Vagina (tissue), 2 donors: ENCODE results near the gene OXCT2. TPM values are rescaled to one million over a fixed set of nuclear protein-coding genes. Genes with fewer than 3 reads are reported as not detected.

Experiments
- DNase-seq, 2 donors: peaks; one replicate each; pipeline ENCODE4 v3.0.0-alpha.2; 2017; ENCODE audit errors: extremely low spot score in 2 of 2
- H3K27ac ChIP-seq: fragments of 200-600 bp; sonication (generic); one replicate; pipeline ENCODE4 v1.5.1; 2019
- H3K27me3 ChIP-seq: fragments of 200-600 bp; sonication (generic); one replicate; pipeline ENCODE4 v1.5.1; 2019
- H3K36me3 ChIP-seq, 2 donors: fragments of 200-600 bp; sonication (generic); one replicate each; pipeline ENCODE4 v1.5.1; 2017 to 2019
- H3K4me1 ChIP-seq: fragments of 200-600 bp; sonication (generic); one replicate; pipeline ENCODE4 v1.5.1; 2019
- H3K4me3 ChIP-seq, 2 donors: fragments of 200-600 bp; sonication (generic); 1 replicate in 1 of 2; 2 replicates in 1 of 2; pipeline ENCODE4 v1.5.1; 2016 to 2019
- H3K9me3 ChIP-seq: fragments of 200-600 bp; sonication (generic); one replicate; pipeline ENCODE4 v1.5.1; 2019
- CTCF ChIP-seq, 3 experiments: fragments of 450-650 bp in 2 of 3; fragments of 200-600 bp in 1 of 3; sonication (generic) in 1 of 3; IDR thresholded peaks; one replicate each; pipeline ENCODE4 v1.5.1; 2017 to 2019; ENCODE audit warnings: antibody characterized with exemption in 3 of 3, mild to moderate bottlenecking in 2 of 3, moderate library complexity in 2 of 3
- POLR2A ChIP-seq, 2 donors: fragments of 450-650 bp; IDR thresholded peaks; one replicate each; pipeline ENCODE4 v1.6.1; 2017; ENCODE audit warnings: antibody characterized with exemption in 2 of 2, mild to moderate bottlenecking in 2 of 2, moderate library complexity in 2 of 2
- POLR2AphosphoS5 ChIP-seq, 2 donors: sonication (generic); formaldehyde crosslinking; IDR thresholded peaks; one replicate each; pipeline ENCODE4 v1.9.0; 2017; ENCODE audit warnings: antibody characterized with exemption in 2 of 2, mild to moderate bottlenecking in 2 of 2, low read depth in 1 of 2; ENCODE audit not compliant: insufficient read depth in 1 of 2
- intact Hi-C: fragments of 100-400 bp; cut with DNase I; formaldehyde crosslinking; loops from one replicate; pipeline ENCODE4 v1.15.1; 2023
- small RNA-seq: library from RNA; depleted of rRNA; stranded (forward); fragments of <200 nt; gene quantifications from one replicate; pipeline ENCODE3, GENCODE V24; 2016
- total RNA-seq: library from RNA; depleted of rRNA; stranded (reverse); fragments of >200 nt; gene quantifications from one replicate; pipeline ENCODE4 v1.2.3, GENCODE V29; 2016

The OXCT2 gene
- total RNA-seq, 1 donor from 2014 or later, result not detected

- Histone ChIP-seq H3K36me3 (no peaks in the 10 kb centered on the region), H3K4me3 (no peak overlapping the region), H3K4me1 (no peaks in the 10 kb centered on the region), H3K27ac (no peak overlapping the region), H3K9me3 (no peaks in the 10 kb centered on the region), H3K27me3 (no peaks in the 10 kb centered on the region)
- intact Hi-C loops, result no loop called here
- no peak for TF ChIP-seq POLR2AphosphoS5 (IDR thresholded peaks at IDR 0.05; ENCODE audit: insufficient read depth in 1 of 2, low read depth in 1 of 2)
- no peak for TF ChIP-seq CTCF (IDR thresholded peaks at IDR 0.05)
- no peak for TF ChIP-seq POLR2A (IDR thresholded peaks at IDR 0.05)
- no peak for DNase-seq
Observed at GRCh38 chr1:39721664-39722063, 49.5 kb downstream of the OXCT2 start.

- Histone ChIP-seq H3K4me3 (no peak overlapping the region), H3K4me1 (no peaks in the 10 kb centered on the region), H3K27me3 (no peaks in the 10 kb centered on the region), H3K36me3 (no peaks in the 10 kb centered on the region), H3K27ac (no peak overlapping the region), H3K9me3 (no peaks in the 10 kb centered on the region)
- TF ChIP-seq CTCF (IDR thresholded peaks at IDR 0.05), result peak in 2 of 3 experiments; percentile 56 to 78
- no peak for TF ChIP-seq POLR2AphosphoS5 (IDR thresholded peaks at IDR 0.05; ENCODE audit: insufficient read depth in 1 of 2, low read depth in 1 of 2)
- no peak for TF ChIP-seq POLR2A (IDR thresholded peaks at IDR 0.05)
- intact Hi-C loops, result no loop called here
- peak in 1 of 2 donors; percentile 40 for DNase-seq
Observed at GRCh38 chr1:39720094-39720999, 50.8 kb downstream of the OXCT2 start.

Small RNAs within 50 kb of the gene (small RNA-seq; reads per million reads assigned to genes)
- gene AL033527.1 (not detected), gene RNU7-121P (not detected)

Other genes with a start within 250 kb of the OXCT2 start
- gene PABPC4, start 194.6 kb downstream of the OXCT2 start, total RNA-seq, result 171 TPM
- 8.8 TPM for gene HEYL, start 131.7 kb downstream of the OXCT2 start, total RNA-seq
- not detected for gene NT5C1A, start 99.2 kb downstream of the OXCT2 start, total RNA-seq
- gene HPCAL4, start 79.9 kb downstream of the OXCT2 start, total RNA-seq, result 0.49 TPM
- 32.4 TPM for gene PPIE, start 32.5 kb downstream of the OXCT2 start, total RNA-seq
- gene BMP8B, start 17.5 kb upstream of the OXCT2 start, total RNA-seq, result 0.98 TPM
- 16.7 TPM for gene TRIT1, start 112.2 kb upstream of the OXCT2 start, total RNA-seq
- gene MYCL, start 130.6 kb upstream of the OXCT2 start, total RNA-seq, result 17.2 TPM
- gene MFSD2A, start 183.8 kb upstream of the OXCT2 start, total RNA-seq, result 56.0 TPM